Smooth muscle cell of bladder (primary cell): ENCODE measurements around the gene CTCFL. TPM values are rescaled to one million over a fixed set of nuclear protein-coding genes. Genes with fewer than 3 reads are reported as not detected.

Experiments used
- total RNA-seq: library from RNA; depleted of rRNA; stranded (reverse); fragments of >200 nt; gene quantifications from 2 replicates; pipeline ENCODE4 v1.2.3, GENCODE V29; 2014

The CTCFL gene, protein sequence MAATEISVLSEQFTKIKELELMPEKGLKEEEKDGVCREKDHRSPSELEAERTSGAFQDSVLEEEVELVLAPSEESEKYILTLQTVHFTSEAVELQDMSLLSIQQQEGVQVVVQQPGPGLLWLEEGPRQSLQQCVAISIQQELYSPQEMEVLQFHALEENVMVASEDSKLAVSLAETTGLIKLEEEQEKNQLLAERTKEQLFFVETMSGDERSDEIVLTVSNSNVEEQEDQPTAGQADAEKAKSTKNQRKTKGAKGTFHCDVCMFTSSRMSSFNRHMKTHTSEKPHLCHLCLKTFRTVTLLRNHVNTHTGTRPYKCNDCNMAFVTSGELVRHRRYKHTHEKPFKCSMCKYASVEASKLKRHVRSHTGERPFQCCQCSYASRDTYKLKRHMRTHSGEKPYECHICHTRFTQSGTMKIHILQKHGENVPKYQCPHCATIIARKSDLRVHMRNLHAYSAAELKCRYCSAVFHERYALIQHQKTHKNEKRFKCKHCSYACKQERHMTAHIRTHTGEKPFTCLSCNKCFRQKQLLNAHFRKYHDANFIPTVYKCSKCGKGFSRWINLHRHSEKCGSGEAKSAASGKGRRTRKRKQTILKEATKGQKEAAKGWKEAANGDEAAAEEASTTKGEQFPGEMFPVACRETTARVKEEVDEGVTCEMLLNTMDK
- total RNA-seq = not detected in 2 replicates

DNA sequence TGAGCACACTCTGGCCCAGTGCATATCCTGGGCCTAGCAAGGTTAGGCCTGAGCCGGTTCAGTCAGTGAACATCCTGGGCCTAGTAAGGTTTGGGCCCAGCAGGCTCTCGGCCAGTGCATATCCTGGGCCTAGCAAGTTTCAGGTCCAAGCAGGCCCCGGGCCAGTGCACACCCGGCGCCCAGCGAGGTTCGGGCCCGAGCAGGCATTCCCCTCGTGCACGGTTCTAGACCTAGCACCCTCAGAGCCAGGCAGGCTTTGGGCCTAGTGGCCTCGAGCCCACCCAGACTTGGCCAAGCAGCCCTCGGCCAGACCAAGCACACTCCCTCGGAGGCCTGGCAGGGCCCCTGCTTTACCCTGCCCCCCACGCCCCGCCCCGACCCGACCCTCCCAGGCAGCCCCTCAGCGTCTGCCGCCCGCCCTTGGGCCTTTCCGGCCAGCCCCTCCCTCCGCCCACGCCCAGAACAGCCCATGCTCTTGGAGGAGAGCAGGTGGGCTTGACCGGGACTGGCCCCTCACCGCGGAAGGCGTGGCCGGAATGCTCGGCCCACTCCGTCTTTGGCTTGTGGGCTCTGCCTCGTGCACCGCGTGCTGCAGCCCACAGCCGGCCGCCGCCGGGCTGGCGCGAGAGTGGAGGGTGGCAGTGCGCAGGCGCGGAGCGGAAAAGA, at the start of gene CTCFL:
CTCFL (minus strand) TSS at position 630 of the 666 bp plus-strand sequence. CDS start 935 bp downstream, outside the sequence.

DNA sequence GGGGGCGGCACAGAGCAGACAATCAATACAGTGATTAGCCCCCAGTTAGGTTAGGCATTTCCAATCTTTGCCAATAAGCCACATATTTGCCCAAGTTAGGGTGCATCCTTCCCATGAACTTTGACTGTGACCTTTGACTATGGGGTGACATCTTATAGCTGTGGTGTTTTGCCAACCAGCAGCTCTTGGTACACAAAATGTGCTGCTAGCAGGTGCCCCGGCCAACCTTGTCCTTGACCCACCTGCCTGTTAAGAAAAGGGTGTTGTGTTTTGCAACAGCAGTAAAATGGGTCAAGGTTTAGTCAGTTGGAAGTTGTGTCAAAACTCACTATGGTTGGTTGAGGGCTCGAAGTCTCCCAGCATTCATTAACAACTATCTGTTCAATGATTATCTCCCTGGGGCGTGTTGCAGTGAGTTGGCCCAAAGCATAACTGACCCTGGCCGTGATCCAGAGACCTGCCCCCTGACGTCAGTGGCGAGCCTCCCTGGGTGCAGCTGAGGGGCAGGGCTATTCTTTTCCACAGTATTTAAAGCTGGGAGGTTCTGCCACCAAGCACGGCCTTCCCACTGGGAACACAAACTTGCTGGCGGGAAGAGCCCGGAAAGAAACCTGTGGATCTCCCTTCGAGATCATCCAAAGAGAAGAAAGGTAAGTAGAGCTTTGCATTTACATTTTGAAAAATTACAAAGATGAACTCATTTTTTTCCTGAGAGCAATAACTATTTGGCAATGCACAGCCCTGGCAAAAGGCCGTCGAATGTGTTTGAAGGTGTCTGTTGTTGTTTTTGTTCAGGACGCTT, 35.8 kb upstream of the CTCFL start, which contains the start of gene PCK1:
PCK1 (plus strand) TSS at position 557 of the 802 bp plus-strand sequence. CDS start 302 bp downstream, outside the sequence.

Other genes starting within 250 kb of the CTCFL start
- gene SPO11, start 195.3 kb downstream of the CTCFL start, total RNA-seq = not detected in 2 replicates
- gene RAE1, start 173.9 kb downstream of the CTCFL start, total RNA-seq = 18.5 and 25.2 TPM in 2 replicates
- gene RBM38, start 133.7 kb downstream of the CTCFL start, total RNA-seq = 2.8 and 6.0 TPM in 2 replicates
- 0.14 TPM in 1 of 2 replicates, not detected in the other for gene PCK1, start 36.0 kb upstream of the CTCFL start, total RNA-seq
- gene ZBP1, start 95.3 kb upstream of the CTCFL start, total RNA-seq = under 0.01 TPM in 1 of 2 replicates, not detected in the other
- 1.3 and 6.3 TPM in 2 replicates for gene PMEPA1, start 184.9 kb upstream of the CTCFL start, total RNA-seq